ENCODE measurements around the gene TUBB8. TPM values are rescaled to one million over a fixed set of nuclear protein-coding genes. Genes with fewer than 3 reads are reported as not detected.

Gene TUBB8
- total and polyA plus RNA-seq, 2 of the 4 experiments (the other 2 are of a cell fraction): 0.07 TPM; not detected in 1

DNA sequence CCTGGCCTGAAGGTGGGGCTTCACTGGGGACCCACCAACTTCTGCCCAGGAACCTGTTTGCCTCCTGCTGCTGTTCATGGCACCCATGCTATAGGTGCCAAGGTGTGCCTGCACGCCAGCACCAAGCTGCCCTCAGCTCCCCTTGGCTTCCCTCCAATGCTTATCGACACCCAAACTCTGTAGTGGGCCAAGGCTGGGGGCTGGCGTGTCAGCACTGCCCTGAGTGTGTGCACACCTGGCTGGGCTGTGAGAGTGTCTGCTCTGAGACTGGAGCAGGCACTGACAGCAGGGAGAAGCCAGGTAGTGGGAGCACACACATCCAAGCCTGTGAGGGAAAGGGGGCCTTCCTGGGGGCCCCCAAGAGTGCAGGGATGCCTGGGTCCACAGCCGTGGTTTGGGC is 43.1 kb upstream of the TUBB8 start:
- POLR2A ChIA-PET (ENCODE audit: unreplicated experiment): no interaction called here

More for the DNA sequence above, 43.1 kb upstream of the TUBB8 start:
- Histone ChIP-seq H2BK5ac (ENCODE audit: low read depth, low read length, poor library complexity, severe bottlenecking) (no peak overlapping the region), H4K8ac (ENCODE audit: low read depth in 2 of 2, low read length in 2 of 2) (no peak overlapping the region), H2BK15ac (ENCODE audit: low read depth, low read length) (no peak overlapping the region), H3K14ac (replicated peaks; ENCODE audit: low read depth, low read length) (no peak overlapping the region), H3K56ac (ENCODE audit: extremely low read depth, insufficient read depth, low read length) (no peak overlapping the region), H3K23ac (ENCODE audit: low read depth, low read length) (no peak overlapping the region), H2AFZ (replicated peaks; ENCODE audit: low read length, poor library complexity) (no peak overlapping the region), H4K5ac (ENCODE audit: low read depth, low read length) (no peak overlapping the region), H3K9ac (ENCODE audit: low read depth, low read length) (no peak overlapping the region), H3K9me1 (ENCODE audit: insufficient read depth, low read length) (no peaks in the 10 kb centered on the region), H4K91ac (ENCODE audit: insufficient read depth, low read depth, low read length) (no peak overlapping the region), H3K27me3 (ENCODE audit: control insufficient read depth, insufficient read depth, low read length) (no peaks in the 10 kb centered on the region), H3K4me3 (ENCODE audit: insufficient read depth, low read depth, low read length) (no peak overlapping the region), H4K20me1 (ENCODE audit: insufficient read depth, low read length) (no peaks in the 10 kb centered on the region), H2BK120ac (ENCODE audit: low read depth, low read length) (no peak overlapping the region), H2BK20ac (ENCODE audit: low read depth, low read length) (no peak overlapping the region), H3K79me1 (ENCODE audit: low read depth in 1 of 2, low read length in 2 of 2) (no peaks in the 10 kb centered on the region), H3K18ac (ENCODE audit: low read depth, low read length) (no peak overlapping the region), H3K4ac (ENCODE audit: low read depth, low read length) (no peak overlapping the region), H3K4me2 (ENCODE audit: low read depth, low read length) (no peak overlapping the region), H3K27ac (ENCODE audit: insufficient read depth, low read length) (no peak overlapping the region), H3K4me1 (ENCODE audit: control insufficient read depth, insufficient read depth, low read length) (no peaks in the 10 kb centered on the region), H3K36me3 (ENCODE audit: control insufficient read depth, insufficient read depth, low read length) (no peaks in the 10 kb centered on the region), H3K9me3 (ENCODE audit: control insufficient read depth, insufficient read depth, low read length) (0 out of 2 replicates have a peak, but pooled peaks cover 2% of the 10 kb centered on the region), H2AK5ac (ENCODE audit: low read depth, low read length) (no peak overlapping the region), H2AK9ac (replicated peaks; ENCODE audit: low read depth, low read length, poor library complexity) (no peak overlapping the region)
- TF ChIP-seq USF2 (IDR thresholded peaks at IDR 0.05; ENCODE audit: low read depth, low read length) (no peak), MAFK (IDR thresholded peaks at IDR 0.05; ENCODE audit: low read depth, low read length) (no peak), CHD1 (IDR thresholded peaks at IDR 0.05; ENCODE audit: low read depth, low read length) (no peak), ELK1 (IDR thresholded peaks at IDR 0.05; ENCODE audit: borderline replicate concordance, low read depth, low read length) (no peak), CTCF (conservative IDR thresholded peaks at IDR 0.05; ENCODE audit: low read depth, low read length) (no peak), RAD21 (IDR thresholded peaks at IDR 0.05; ENCODE audit: low read length) (no peak), SMC3 (IDR thresholded peaks at IDR 0.05; ENCODE audit: low read depth, low read length) (no peak), RCOR1 (IDR thresholded peaks at IDR 0.05; ENCODE audit: insufficient replicate concordance, low read length) (no peak), POLR2A (IDR thresholded peaks at IDR 0.05; ENCODE audit: low read depth, low read length) (no peak), FOS (IDR thresholded peaks at IDR 0.05; ENCODE audit: low read depth, low read length) (no peak), MXI1 (IDR thresholded peaks at IDR 0.05; ENCODE audit: borderline replicate concordance, low read depth, low read length) (no peak), RFX5 (IDR thresholded peaks at IDR 0.05; ENCODE audit: low read depth, low read length) (no peak), MAZ (IDR thresholded peaks at IDR 0.05; ENCODE audit: borderline replicate concordance, low read depth, low read length) (no peak)
- ATAC-seq (ENCODE audit: low read depth) (no peak), DNase-seq (no peak)
- dilution Hi-C loops (cut with HindIII; ENCODE audit: low sequenced_read_pairs, unreplicated experiment): no loop called here
- in situ Hi-C loops (cut with MboI; ENCODE audit: low sequenced_read_pairs): no loop called here
- CTCF ChIA-PET: no interaction called here
- WGBS, 2 experiments (ENCODE audit: extremely low coverage in 2 of 2, insufficient read length in 1 of 2): no CpG with 5 or more reads among the region's 4 CpGs
- BruUV-seq (replicated peaks): no TSS peak
- intact Hi-C loops (cut with micrococcal nuclease): no loop called here
